Small intestine (tissue), 7 donors: ENCODE measurements around the gene ACTN1. TPM values are rescaled to one million over a fixed set of nuclear protein-coding genes. Genes with fewer than 3 reads are reported as not detected.

Experiments
- DNase-seq, 2 donors: peaks; one replicate each; pipeline versions ENCODE4 v3.0.0 to v3.0.0-alpha.2; 2013
- FAIRE-seq: peaks from 2 replicates; lab custom pipeline; 2012; peaks lifted over from hg19 to GRCh38; lab: Jason Lieb, UNC
- H3K27ac ChIP-seq, 3 donors: one replicate each; pipeline ENCODE4 v1.5.1; 2013; ENCODE audit warnings: low read length in 2 of 3, mild to moderate bottlenecking in 2 of 3, control low read depth in 1 of 3, inconsistent platforms in 1 of 3, low read depth in 1 of 3, moderate library complexity in 1 of 3
- H3K27me3 ChIP-seq, 3 donors: one replicate each; pipeline ENCODE4 v1.6.1; 2013; ENCODE audit warnings: low read length in 3 of 3, inconsistent platforms in 1 of 3; ENCODE audit not compliant: control insufficient read depth in 3 of 3, insufficient read depth in 3 of 3
- H3K36me3 ChIP-seq, 3 donors: one replicate each; pipeline ENCODE4 v1.6.1; 2013; ENCODE audit warnings: low read length in 3 of 3, inconsistent platforms in 1 of 3, low read depth in 1 of 3, mild to moderate bottlenecking in 1 of 3, moderate library complexity in 1 of 3; ENCODE audit not compliant: control insufficient read depth in 3 of 3, insufficient read depth in 2 of 3
- H3K4me1 ChIP-seq, 3 donors: one replicate each; pipeline ENCODE4 v1.6.1; 2013; ENCODE audit warnings: low read length in 2 of 3, inconsistent platforms in 1 of 3, low read depth in 1 of 3, mild to moderate bottlenecking in 1 of 3, moderate library complexity in 1 of 3; ENCODE audit not compliant: control insufficient read depth in 3 of 3, insufficient read depth in 2 of 3
- H3K4me3 ChIP-seq, 3 donors: one replicate each; pipeline ENCODE4 v1.5.1; 2013; ENCODE audit warnings: low read length in 3 of 3, control low read depth in 1 of 3, inconsistent platforms in 1 of 3, low read depth in 1 of 3, mild to moderate bottlenecking in 1 of 3, moderate library complexity in 1 of 3
- H3K9me3 ChIP-seq, 2 donors: one replicate each; pipeline ENCODE4 v1.6.1; 2013; ENCODE audit warnings: low read depth in 1 of 2, low read length in 1 of 2; ENCODE audit not compliant: control insufficient read depth in 2 of 2, insufficient read depth in 1 of 2
- WGBS, 3 donors: extraction: QIAGEN DNeasy Blood & Tissue Kit; methylation state at CpG; one replicate each; pipeline ENCODE4 v1.1.7; 2013; 5-methylcytosine and 5-hydroxymethylcytosine counted together
- polyA plus RNA-seq, 4 donors: library from polyadenylated mRNA; stranded (reverse) in 3 of 4; unstranded in 1 of 4; fragments of 200-250 nt in 3 of 4; fragments of 120-200 nt in 1 of 4; gene quantifications; one replicate each; pipeline versions ENCODE4 v1.2.1 to v1.2.3, GENCODE V29; 2013
- donor health status: healthy with polysubstance abuse.
- donor health status: control.
- donor health status: control.
- donor health status: Bipolar disorder and iron deficiency.
- donor health status: healthy.

The ACTN1 gene
- polyA plus RNA-seq, 4 donors: 6.7 to 67.7 (median 33.1) TPM

- no peak for FAIRE-seq
- DNase-seq: no peak
- H3K27me3 ChIP-seq: no peaks in the 10 kb centered on the region
- peaks cover 0 to 4% of the 10 kb centered on the region in 2 donors for H3K9me3 ChIP-seq
- no peak overlapping the region for H3K4me3 ChIP-seq
- 39 to 72% (median 52%) methylated on average over 2 of the region's 2 CpGs for WGBS, 3 donors
- H3K27ac ChIP-seq: no peak overlapping the region
- no peaks in the 10 kb centered on the region for H3K4me1 ChIP-seq
- H3K36me3 ChIP-seq: no peaks in the 10 kb centered on the region
Observed at GRCh38 chr14:69001375-69001774, 22.3 kb upstream of the ACTN1 start.

GRCh38 chr14:68998062-68998461, 19.0 kb upstream of the ACTN1 start:
- no peak for FAIRE-seq
- 82 to 89% (median 86%) methylated on average over 5 of the region's 5 CpGs for WGBS, 3 donors

GRCh38 chr14:68995731-68996130, 16.6 kb upstream of the ACTN1 start:
- no peak for FAIRE-seq

More at GRCh38 chr14:68998062-68998461, 19.0 kb upstream of the ACTN1 start:
- Histone ChIP-seq H3K9me3 (peaks cover 0 to 7% of the 10 kb centered on the region in 2 donors), H3K4me3 (no peak overlapping the region), H3K36me3 (no peaks in the 10 kb centered on the region), H3K27ac (no peak overlapping the region), H3K27me3 (no peaks in the 10 kb centered on the region), H3K4me1 (no peaks in the 10 kb centered on the region)
- no peak for DNase-seq

GRCh38 chr14:68994056-68994455, 15.0 kb upstream of the ACTN1 start:
- Histone ChIP-seq H3K36me3 (no peaks in the 10 kb centered on the region), H3K4me1 (no peaks in the 10 kb centered on the region), H3K4me3 (no peak overlapping the region), H3K9me3 (peaks cover 0 to 3% of the 10 kb centered on the region in 2 donors), H3K27me3 (no peaks in the 10 kb centered on the region), H3K27ac (no peak overlapping the region)
- FAIRE-seq (no peak), DNase-seq (no peak)
- WGBS, 3 donors: 81 to 86% (median 86%) methylated on average over 2 of the region's 2 CpGs

More at GRCh38 chr14:68995731-68996130, 16.6 kb upstream of the ACTN1 start:
- Histone ChIP-seq H3K27me3 (no peaks in the 10 kb centered on the region), H3K4me3 (no peak overlapping the region), H3K27ac (no peak overlapping the region), H3K36me3 (no peaks in the 10 kb centered on the region), H3K4me1 (no peaks in the 10 kb centered on the region), H3K9me3 (peaks cover 0 to 4% of the 10 kb centered on the region in 2 donors)
- DNase-seq: no peak
- WGBS, 3 donors: 80 to 83% (median 83%) methylated on average over 4 of the region's 4 CpGs

- Histone ChIP-seq H3K9me3 (no peaks in the 10 kb centered on the region), H3K4me3 (no peak overlapping the region), H3K4me1 (no peaks in the 10 kb centered on the region), H3K27me3 (no peaks in the 10 kb centered on the region), H3K36me3 (no peaks in the 10 kb centered on the region), H3K27ac (no peak overlapping the region)
- FAIRE-seq (no peak), DNase-seq (peak; percentile 54 to 56)
- WGBS, 3 donors: 65 to 82% (median 69%) methylated on average over 1 of the region's 1 CpG
Observed at GRCh38 chr14:68987653-68988036, 8.5 kb upstream of the ACTN1 start.

- no peak overlapping the region for H3K27ac ChIP-seq
- no peaks in the 10 kb centered on the region for H3K4me1 ChIP-seq
- no peak overlapping the region for H3K4me3 ChIP-seq
- H3K36me3 ChIP-seq: no peaks in the 10 kb centered on the region
- H3K9me3 ChIP-seq: no peaks in the 10 kb centered on the region
- no peak for DNase-seq
- no peaks in the 10 kb centered on the region for H3K27me3 ChIP-seq
- FAIRE-seq: no peak
- WGBS, 3 donors: 28 to 68% (median 33%) methylated on average over 2 of the region's 2 CpGs
Observed at GRCh38 chr14:68986926-68987652, 8.0 kb upstream of the ACTN1 start.

GRCh38 chr14:68986225-68986624, 7.1 kb upstream of the ACTN1 start:
- FAIRE-seq: no peak
- Histone ChIP-seq H3K4me3 (no peak overlapping the region), H3K9me3 (no peaks in the 10 kb centered on the region), H3K27me3 (no peaks in the 10 kb centered on the region), H3K36me3 (no peaks in the 10 kb centered on the region), H3K4me1 (no peaks in the 10 kb centered on the region), H3K27ac (no peak overlapping the region)
- no peak for DNase-seq
- 64 to 73% (median 70%) methylated on average over 2 of the region's 2 CpGs for WGBS, 3 donors

GRCh38 chr14:68984686-68985085, 5.6 kb upstream of the ACTN1 start:
- H3K27me3 ChIP-seq: no peaks in the 10 kb centered on the region
- DNase-seq (no peak), FAIRE-seq (no peak)
- no peaks in the 10 kb centered on the region for H3K9me3 ChIP-seq
- H3K27ac ChIP-seq: no peak overlapping the region
- H3K36me3 ChIP-seq: no peaks in the 10 kb centered on the region
- WGBS, 3 donors: 74 to 88% (median 79%) methylated on average over 1 of the region's 1 CpG
- peaks cover 0 to 3% (median 0%) of the 10 kb centered on the region in 3 donors for H3K4me1 ChIP-seq
- no peak overlapping the region for H3K4me3 ChIP-seq
